ENCODE measurements around the gene ADAP1. TPM values are rescaled to one million over a fixed set of nuclear protein-coding genes. Genes with fewer than 3 reads are reported as not detected.

ADAP1 gene
- total RNA-seq, 1 experiment from 2014 or later: 3.1 TPM

GRCh38 chr7:917255-918117 is 37.0 kb downstream of the ADAP1 start:
- Histone ChIP-seq H3K36me3 (ENCODE audit: control insufficient read depth, insufficient read depth, low read length) (no peaks in the 10 kb centered on the region), H3K4me1 (ENCODE audit: control insufficient read depth, insufficient read depth, low read length) (peaks cover 18% of the 10 kb centered on the region), H3K27ac (ENCODE audit: low read length) (no peak overlapping the region), H3K27me3 (ENCODE audit: control insufficient read depth, insufficient read depth, low read length) (no peaks in the 10 kb centered on the region), H3K4me3 (ENCODE audit: low read depth in 2 of 2, low read length in 2 of 2) (no peak overlapping the region), H3K9me3 (ENCODE audit: control insufficient read depth, insufficient read depth, low read depth, low read length) (no peaks in the 10 kb centered on the region)
- DNase-seq (ENCODE audit: low read depth, low spot score) (no peak), ATAC-seq (no peak)
- BruUV-seq (replicated peaks): no TSS peak
- CTCF ChIA-PET: interaction anchor here (0.7 kb wide), 1 partner anchor 606 kb away, joined by 12 read pairs; no protein-coding TSS in a partner anchor
- POLR2A ChIA-PET: no interaction called here
- TF ChIP-seq SIN3A (IDR thresholded peaks at IDR 0.05; ENCODE audit: borderline replicate concordance, insufficient read depth, low read depth, low read length): no peak
- intact Hi-C loops (cut with micrococcal nuclease; ENCODE audit: unreplicated experiment): no loop called here
- in situ Hi-C loops (cut with HindIII; ENCODE audit: low pct_unique_long_range_greater_than_20kb, low sequenced_read_pairs): no loop called here

GRCh38 chr7:916291-916941 is 38.1 kb downstream of the ADAP1 start:
- no peak overlapping the region for H3K4me3 ChIP-seq (ENCODE audit: low read depth in 2 of 2, low read length in 2 of 2)
- no TSS peak for BruUV-seq (replicated peaks)
- no peaks in the 10 kb centered on the region for H3K36me3 ChIP-seq (ENCODE audit: control insufficient read depth, insufficient read depth, low read length)
- intact Hi-C loops (cut with micrococcal nuclease; ENCODE audit: unreplicated experiment) (no loop called here), in situ Hi-C loops (cut with HindIII; ENCODE audit: low pct_unique_long_range_greater_than_20kb, low sequenced_read_pairs) (no loop called here)
- ChIA-PET CTCF (interaction anchor here (0.7 kb wide), 1 partner anchor 605 kb away, joined by 12 read pairs; no protein-coding TSS in a partner anchor), POLR2A (no interaction called here)
- ATAC-seq (no peak), DNase-seq (ENCODE audit: low read depth, low spot score) (no peak)
- no peaks in the 10 kb centered on the region for H3K9me3 ChIP-seq (ENCODE audit: control insufficient read depth, insufficient read depth, low read depth, low read length)
- H3K27ac ChIP-seq (ENCODE audit: low read length): no peak overlapping the region
- H3K27me3 ChIP-seq (ENCODE audit: control insufficient read depth, insufficient read depth, low read length): no peaks in the 10 kb centered on the region
- TF ChIP-seq, protein P1, sequence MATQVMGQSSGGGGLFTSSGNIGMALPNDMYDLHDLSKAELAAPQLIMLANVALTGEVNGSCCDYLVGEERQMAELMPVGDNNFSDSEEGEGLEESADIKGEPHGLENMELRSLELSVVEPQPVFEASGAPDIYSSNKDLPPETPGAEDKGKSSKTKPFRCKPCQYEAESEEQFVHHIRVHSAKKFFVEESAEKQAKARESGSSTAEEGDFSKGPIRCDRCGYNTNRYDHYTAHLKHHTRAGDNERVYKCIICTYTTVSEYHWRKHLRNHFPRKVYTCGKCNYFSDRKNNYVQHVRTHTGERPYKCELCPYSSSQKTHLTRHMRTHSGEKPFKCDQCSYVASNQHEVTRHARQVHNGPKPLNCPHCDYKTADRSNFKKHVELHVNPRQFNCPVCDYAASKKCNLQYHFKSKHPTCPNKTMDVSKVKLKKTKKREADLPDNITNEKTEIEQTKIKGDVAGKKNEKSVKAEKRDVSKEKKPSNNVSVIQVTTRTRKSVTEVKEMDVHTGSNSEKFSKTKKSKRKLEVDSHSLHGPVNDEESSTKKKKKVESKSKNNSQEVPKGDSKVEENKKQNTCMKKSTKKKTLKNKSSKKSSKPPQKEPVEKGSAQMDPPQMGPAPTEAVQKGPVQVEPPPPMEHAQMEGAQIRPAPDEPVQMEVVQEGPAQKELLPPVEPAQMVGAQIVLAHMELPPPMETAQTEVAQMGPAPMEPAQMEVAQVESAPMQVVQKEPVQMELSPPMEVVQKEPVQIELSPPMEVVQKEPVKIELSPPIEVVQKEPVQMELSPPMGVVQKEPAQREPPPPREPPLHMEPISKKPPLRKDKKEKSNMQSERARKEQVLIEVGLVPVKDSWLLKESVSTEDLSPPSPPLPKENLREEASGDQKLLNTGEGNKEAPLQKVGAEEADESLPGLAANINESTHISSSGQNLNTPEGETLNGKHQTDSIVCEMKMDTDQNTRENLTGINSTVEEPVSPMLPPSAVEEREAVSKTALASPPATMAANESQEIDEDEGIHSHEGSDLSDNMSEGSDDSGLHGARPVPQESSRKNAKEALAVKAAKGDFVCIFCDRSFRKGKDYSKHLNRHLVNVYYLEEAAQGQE (IDR thresholded peaks at IDR 0.05; ENCODE audit: insufficient read depth in 1 of 2, low read depth in 2 of 2, low read length in 1 of 2): no peak
- no peak for TF ChIP-seq POLR2AphosphoS5 (IDR thresholded peaks at IDR 0.05; ENCODE audit: low read depth, low read length)
- no peak for TF ChIP-seq TCF7L2 (IDR thresholded peaks at IDR 0.05; ENCODE audit: low read depth, low read length)
- TF ChIP-seq CTCF (IDR thresholded peaks at IDR 0.05): no peak
- TF ChIP-seq SIN3A (IDR thresholded peaks at IDR 0.05; ENCODE audit: borderline replicate concordance, insufficient read depth, low read depth, low read length): no peak
- peaks cover 18% of the 10 kb centered on the region for H3K4me1 ChIP-seq (ENCODE audit: control insufficient read depth, insufficient read depth, low read length)
